ENCODE data around the gene ZNF76.

ZNF76 gene

DNA sequence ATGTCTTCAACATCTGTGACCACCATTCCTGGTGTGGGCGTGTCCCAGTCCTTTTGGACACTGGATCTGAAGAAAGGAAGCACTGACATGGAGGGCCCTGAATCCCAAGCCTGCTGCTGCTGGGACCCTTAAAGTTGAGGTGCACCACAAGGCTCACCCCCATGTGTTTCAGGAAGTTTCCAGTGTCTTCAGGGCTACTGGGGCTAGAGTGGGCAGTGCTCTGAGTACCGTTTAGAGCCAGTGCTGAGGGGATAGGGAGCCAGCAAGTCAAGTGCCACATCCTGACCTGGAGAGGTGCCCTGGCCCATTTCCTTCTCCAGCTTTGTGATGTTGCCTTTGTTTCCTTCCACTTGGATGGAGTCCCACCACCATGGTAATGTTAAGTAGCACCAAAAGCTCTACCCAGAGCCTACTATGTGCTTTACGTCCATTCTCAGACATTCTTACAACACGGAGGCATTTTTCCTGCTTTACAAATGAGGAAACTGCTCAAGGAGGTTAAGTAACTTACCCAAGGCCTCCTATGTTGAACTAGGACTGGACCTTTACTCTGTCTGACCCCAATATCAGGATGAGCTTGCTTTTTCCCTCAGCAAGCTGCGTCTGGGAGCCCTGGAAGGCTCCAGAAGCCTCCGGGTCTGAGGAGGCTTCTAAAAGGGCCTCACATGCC, 37.5 kb downstream of the ZNF76 start:
- H3K4me3 ChIP-seq (replicated peaks; ENCODE audit: low read depth, low read length) = no peak overlapping the region
- no peak for DNase-seq (ENCODE audit: low read depth)
- TF ChIP-seq, protein P1, sequence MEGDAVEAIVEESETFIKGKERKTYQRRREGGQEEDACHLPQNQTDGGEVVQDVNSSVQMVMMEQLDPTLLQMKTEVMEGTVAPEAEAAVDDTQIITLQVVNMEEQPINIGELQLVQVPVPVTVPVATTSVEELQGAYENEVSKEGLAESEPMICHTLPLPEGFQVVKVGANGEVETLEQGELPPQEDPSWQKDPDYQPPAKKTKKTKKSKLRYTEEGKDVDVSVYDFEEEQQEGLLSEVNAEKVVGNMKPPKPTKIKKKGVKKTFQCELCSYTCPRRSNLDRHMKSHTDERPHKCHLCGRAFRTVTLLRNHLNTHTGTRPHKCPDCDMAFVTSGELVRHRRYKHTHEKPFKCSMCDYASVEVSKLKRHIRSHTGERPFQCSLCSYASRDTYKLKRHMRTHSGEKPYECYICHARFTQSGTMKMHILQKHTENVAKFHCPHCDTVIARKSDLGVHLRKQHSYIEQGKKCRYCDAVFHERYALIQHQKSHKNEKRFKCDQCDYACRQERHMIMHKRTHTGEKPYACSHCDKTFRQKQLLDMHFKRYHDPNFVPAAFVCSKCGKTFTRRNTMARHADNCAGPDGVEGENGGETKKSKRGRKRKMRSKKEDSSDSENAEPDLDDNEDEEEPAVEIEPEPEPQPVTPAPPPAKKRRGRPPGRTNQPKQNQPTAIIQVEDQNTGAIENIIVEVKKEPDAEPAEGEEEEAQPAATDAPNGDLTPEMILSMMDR (IDR thresholded peaks at IDR 0.05; ENCODE audit: low read length, missing control alignments) = no peak

DNA sequence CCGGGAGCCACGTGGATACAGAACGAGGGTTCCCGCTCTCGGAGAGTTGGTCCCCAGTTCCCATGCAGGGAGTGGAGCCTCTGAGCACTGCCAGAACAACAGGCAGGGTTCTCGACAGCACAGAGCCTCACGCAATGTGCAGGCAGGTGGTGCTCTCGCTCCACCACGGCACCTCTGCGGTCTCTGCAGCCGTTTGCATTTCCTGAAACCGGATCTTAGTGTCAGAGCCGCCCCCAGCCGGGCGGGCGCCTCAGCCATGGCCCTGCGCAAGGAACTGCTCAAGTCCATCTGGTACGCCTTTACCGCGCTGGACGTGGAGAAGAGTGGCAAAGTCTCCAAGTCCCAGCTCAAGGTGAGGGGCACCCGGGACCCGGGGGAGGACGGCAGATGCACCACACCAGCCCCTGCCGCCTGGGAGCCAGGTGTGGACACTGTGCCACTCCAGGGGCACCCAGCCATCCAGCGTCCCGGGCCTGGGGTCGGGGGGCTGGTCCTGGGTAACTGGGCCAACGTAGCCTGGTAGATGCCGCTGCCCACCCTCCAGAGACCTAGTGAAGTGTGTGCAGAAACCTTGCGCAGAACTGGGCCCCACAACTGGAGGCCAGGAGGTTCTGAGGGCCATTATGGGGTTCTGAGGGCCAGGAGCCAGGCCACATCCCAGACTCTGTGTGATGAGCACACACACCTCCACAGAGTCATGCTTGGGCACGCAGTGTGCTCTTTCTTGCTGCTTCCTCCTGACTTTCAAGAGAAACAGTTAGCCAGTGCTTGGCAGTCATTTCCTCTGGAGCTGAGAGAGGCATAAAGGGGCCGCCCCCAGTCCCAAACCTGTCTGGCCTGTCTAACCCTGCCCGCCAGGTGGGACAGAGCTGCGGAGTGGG, 38.3 kb downstream of the ZNF76 start, which contains the start of gene DEF6:
TSS of gene DEF6 (plus strand) at position 218 of the 881 bp plus-strand sequence. CDS start at position 257, 39 bp downstream.
- peak; percentile 87 for DNase-seq (ENCODE audit: low read depth)
- TF ChIP-seq, protein P1 (IDR thresholded peaks at IDR 0.05; ENCODE audit: low read length, missing control alignments) = peak; percentile 73
- H3K4me3 ChIP-seq (replicated peaks; ENCODE audit: low read depth, low read length) = peak within 1 kb of the TSS; percentile 19

DNA sequence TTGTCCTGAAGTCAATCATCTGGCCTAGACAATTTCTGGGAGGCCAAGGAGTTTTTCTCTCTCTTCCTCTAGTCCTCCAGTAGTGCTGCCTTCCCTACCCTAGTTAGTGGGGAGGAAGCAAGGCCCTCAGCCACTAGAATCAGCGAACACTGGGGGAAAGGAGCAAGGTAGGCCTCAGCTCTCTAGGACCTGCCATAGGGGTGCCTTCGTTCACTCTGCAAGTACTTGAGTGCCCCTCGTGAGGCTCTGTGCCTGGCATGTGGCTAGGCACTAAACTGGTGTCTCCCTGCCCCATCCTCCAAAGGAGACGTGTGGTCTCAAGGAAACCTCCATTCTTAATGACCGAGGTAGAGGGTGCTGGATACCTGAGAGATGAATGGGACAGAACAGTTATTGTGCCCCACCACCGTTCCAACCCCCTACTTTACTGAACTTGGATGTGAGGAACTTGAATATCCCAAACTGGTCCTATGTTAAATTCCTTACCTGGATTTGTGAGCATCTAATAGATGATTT, 39.1 kb downstream of the ZNF76 start:
- TF ChIP-seq, protein P1 (IDR thresholded peaks at IDR 0.05; ENCODE audit: low read length, missing control alignments) = no peak
- no peak for DNase-seq (ENCODE audit: low read depth)
- H3K4me3 ChIP-seq (replicated peaks; ENCODE audit: low read depth, low read length) = no peak overlapping the region

DNA sequence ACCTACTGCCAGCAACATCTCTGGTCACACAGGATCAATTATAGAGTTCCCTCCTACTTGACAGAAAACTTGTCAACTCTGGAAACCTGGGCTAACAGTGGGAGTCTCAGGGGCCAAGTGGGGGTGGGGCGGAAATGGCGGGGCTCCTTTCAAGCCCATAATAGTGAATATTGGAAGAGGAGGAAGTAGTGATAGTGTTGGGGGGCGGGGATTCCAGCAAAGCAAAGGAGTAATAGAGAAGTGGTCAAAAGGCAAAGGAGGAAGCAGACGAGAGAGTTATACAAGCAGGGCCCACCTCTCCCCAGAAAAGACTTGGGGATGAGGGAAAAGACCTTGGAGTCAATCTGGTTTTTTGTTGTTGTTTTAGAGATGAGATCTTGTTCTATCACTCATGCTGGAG, 40.1 kb downstream of the ZNF76 start:
- TF ChIP-seq, protein P1 (IDR thresholded peaks at IDR 0.05; ENCODE audit: low read length, missing control alignments) = no peak
- no peak overlapping the region for H3K4me3 ChIP-seq (replicated peaks; ENCODE audit: low read depth, low read length)
- DNase-seq (ENCODE audit: low read depth) = no peak

DNA sequence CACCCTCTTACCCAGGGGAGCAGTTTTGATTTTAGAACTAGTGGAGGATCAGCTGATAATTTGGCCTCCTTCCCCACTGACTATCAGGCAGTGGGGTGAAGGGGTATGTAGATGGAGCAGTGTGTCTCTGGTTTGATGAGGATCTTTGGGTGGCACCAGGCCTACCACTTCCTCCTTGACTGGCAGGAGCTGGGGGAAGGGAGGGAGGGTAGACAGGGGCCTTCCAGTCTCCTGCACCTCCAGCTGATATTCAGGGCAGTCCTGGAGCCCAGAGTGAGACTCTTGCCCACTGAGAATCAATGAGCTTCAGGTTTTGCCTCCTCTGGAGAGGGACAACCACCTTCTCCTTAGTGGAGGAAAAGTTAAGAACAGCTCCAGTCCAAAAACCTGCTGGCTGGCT, 41.3 kb downstream of the ZNF76 start:
- TF ChIP-seq, protein P1 (IDR thresholded peaks at IDR 0.05; ENCODE audit: low read length, missing control alignments) = no peak
- DNase-seq (ENCODE audit: low read depth) = no peak
- H3K4me3 ChIP-seq (replicated peaks; ENCODE audit: low read depth, low read length) = no peak overlapping the region

DNA sequence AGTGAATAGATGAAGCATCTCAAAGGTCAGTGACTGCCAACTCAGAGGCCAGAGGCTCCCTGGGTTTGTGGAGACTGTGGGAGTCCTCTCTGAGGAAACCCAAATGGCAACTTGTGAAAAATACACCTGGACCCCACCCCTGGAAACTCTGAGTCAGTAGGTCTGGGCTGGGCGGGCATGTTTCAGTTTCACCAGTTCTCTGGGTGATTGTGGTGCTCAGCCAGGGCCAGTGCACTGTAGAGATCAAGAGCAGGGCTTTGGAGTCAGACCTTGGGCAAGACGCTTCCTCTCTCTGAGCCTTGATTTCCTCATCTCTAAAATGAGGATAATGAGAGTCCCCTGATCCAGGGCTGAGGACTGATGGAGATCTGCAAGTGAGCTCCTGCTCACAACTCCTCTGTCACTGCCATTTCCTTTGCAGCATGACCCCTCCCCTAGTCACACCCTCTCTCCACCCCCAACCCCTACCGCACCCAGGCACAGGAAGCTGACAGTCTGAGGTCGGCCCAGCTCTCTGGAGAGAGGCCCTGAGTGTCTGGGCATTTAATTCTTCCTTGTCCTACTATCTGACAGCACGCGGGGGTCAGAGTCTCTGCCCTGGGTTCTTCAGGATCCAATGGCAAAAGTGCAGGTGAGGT, 43.2 kb downstream of the ZNF76 start:
- DNase-seq (ENCODE audit: low read depth) = peak; percentile 11
- TF ChIP-seq, protein P1 (IDR thresholded peaks at IDR 0.05; ENCODE audit: low read length, missing control alignments) = no peak
- H3K4me3 ChIP-seq (replicated peaks; ENCODE audit: low read depth, low read length) = no peak overlapping the region
